ENCODE measurements around the gene NPHP4. TPM values are rescaled to one million over a fixed set of nuclear protein-coding genes. Genes with fewer than 3 reads are reported as not detected.

Gene NPHP4
- polyA plus RNA-seq, 4 donors = 1.4 to 10.0 (median 2.8) TPM

DNA sequence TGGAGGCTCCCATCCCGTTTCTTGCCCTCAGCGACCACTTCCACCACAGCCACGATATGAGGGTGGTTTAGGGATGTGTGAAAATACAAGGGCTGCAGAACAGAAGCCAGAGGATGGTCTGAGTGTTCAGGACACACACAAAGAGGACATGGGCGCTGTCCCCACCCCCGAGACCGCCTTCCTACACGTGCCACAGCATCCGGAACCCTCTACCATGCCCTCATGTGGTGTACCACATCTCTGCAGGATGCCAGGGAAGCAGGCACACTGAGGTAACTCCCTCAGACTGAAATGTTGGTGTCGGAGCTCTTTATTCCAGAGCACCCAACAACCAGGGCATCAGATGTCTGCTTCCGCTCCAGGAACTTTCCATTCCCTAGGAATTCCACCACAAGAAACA, 23.1 kb downstream of the NPHP4 start:
- no peak for FAIRE-seq
- Histone ChIP-seq H3K36me3 (ENCODE audit: control insufficient read depth in 3 of 3, insufficient read depth in 2 of 3, low read depth in 1 of 3, low read length in 3 of 3) (peaks cover 0 to 47% (median 0%) of the 10 kb centered on the region in 3 donors), H3K27me3 (ENCODE audit: control insufficient read depth in 3 of 3, insufficient read depth in 3 of 3, low read length in 3 of 3) (no peaks in the 10 kb centered on the region), H3K9me3 (ENCODE audit: control insufficient read depth in 2 of 2, insufficient read depth in 1 of 2, low read depth in 1 of 2, low read length in 1 of 2) (no peaks in the 10 kb centered on the region), H3K4me3 (ENCODE audit: low read depth in 1 of 3, low read length in 3 of 3) (no peak overlapping the region), H3K27ac (ENCODE audit: low read depth in 1 of 3, low read length in 2 of 3) (no peak overlapping the region), H3K4me1 (ENCODE audit: control insufficient read depth in 3 of 3, insufficient read depth in 2 of 3, low read depth in 1 of 3, low read length in 2 of 3) (peaks cover 0 to 15% (median 2%) of the 10 kb centered on the region in 3 donors)
- 92 to 97% (median 94%) methylated on average over 10 of the region's 10 CpGs for WGBS, 3 donors
- DNase-seq = no peak

DNA sequence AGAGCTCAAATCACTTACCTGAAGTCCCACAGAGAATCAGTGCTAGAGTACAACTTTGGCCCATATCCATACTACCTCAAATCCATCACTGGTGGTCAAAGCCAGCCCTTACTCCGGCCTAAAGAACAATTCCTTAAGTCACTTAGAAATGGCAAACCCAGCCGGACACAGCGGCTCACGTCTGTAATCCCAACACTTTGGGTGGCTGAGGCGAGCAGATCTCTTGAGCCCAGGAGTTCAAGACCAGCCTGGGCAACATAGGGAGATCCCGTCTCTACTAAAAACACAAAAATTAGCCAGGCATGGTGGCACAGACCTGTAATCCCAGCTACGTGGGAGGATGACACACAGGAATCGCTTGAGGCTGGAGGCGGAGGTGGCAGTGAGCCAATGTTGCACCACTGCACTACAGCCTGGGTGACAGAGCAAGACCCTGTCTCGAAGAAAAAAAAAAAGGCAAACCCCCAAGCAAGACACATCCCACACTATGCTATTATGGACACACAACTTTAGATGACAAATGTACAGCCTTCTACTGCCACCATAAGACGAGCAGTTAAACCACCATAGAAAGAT, 24.0 kb downstream of the NPHP4 start:
- 92 to 94% (median 94%) methylated on average over 11 of the region's 11 CpGs for WGBS, 3 donors
- no peaks in the 10 kb centered on the region for H3K27me3 ChIP-seq (ENCODE audit: control insufficient read depth in 3 of 3, insufficient read depth in 3 of 3, low read length in 3 of 3)

GRCh38 chr1:5967351-5968160, 24.7 kb downstream of the NPHP4 start:
- H3K4me3 ChIP-seq (ENCODE audit: low read depth in 1 of 3, low read length in 3 of 3) = no peak overlapping the region
- H3K9me3 ChIP-seq (ENCODE audit: control insufficient read depth in 2 of 2, insufficient read depth in 1 of 2, low read depth in 1 of 2, low read length in 1 of 2) = no peaks in the 10 kb centered on the region
- FAIRE-seq (no peak), DNase-seq (no peak)
- H3K27ac ChIP-seq (ENCODE audit: low read depth in 1 of 3, low read length in 2 of 3) = no peak overlapping the region
- peaks cover 0 to 15% (median 2%) of the 10 kb centered on the region in 3 donors for H3K4me1 ChIP-seq (ENCODE audit: control insufficient read depth in 3 of 3, insufficient read depth in 2 of 3, low read depth in 1 of 3, low read length in 2 of 3)
- H3K27me3 ChIP-seq (ENCODE audit: control insufficient read depth in 3 of 3, insufficient read depth in 3 of 3, low read length in 3 of 3) = no peaks in the 10 kb centered on the region
- WGBS, 3 donors = 90 to 95% (median 94%) methylated on average over 23 of the region's 23 CpGs
- H3K36me3 ChIP-seq (ENCODE audit: control insufficient read depth in 3 of 3, insufficient read depth in 2 of 3, low read depth in 1 of 3, low read length in 3 of 3) = peaks cover 0 to 44% (median 0%) of the 10 kb centered on the region in 3 donors

More for the DNA sequence above, 24.0 kb downstream of the NPHP4 start:
- Histone ChIP-seq H3K9me3 (ENCODE audit: control insufficient read depth in 2 of 2, insufficient read depth in 1 of 2, low read depth in 1 of 2, low read length in 1 of 2) (no peaks in the 10 kb centered on the region), H3K27ac (ENCODE audit: low read depth in 1 of 3, low read length in 2 of 3) (no peak overlapping the region), H3K4me3 (ENCODE audit: low read depth in 1 of 3, low read length in 3 of 3) (no peak overlapping the region), H3K36me3 (ENCODE audit: control insufficient read depth in 3 of 3, insufficient read depth in 2 of 3, low read depth in 1 of 3, low read length in 3 of 3) (peaks cover 0 to 45% (median 0%) of the 10 kb centered on the region in 3 donors), H3K4me1 (ENCODE audit: control insufficient read depth in 3 of 3, insufficient read depth in 2 of 3, low read depth in 1 of 3, low read length in 2 of 3) (peaks cover 0 to 15% (median 2%) of the 10 kb centered on the region in 3 donors)
- no peak for DNase-seq
- no peak for FAIRE-seq

DNA sequence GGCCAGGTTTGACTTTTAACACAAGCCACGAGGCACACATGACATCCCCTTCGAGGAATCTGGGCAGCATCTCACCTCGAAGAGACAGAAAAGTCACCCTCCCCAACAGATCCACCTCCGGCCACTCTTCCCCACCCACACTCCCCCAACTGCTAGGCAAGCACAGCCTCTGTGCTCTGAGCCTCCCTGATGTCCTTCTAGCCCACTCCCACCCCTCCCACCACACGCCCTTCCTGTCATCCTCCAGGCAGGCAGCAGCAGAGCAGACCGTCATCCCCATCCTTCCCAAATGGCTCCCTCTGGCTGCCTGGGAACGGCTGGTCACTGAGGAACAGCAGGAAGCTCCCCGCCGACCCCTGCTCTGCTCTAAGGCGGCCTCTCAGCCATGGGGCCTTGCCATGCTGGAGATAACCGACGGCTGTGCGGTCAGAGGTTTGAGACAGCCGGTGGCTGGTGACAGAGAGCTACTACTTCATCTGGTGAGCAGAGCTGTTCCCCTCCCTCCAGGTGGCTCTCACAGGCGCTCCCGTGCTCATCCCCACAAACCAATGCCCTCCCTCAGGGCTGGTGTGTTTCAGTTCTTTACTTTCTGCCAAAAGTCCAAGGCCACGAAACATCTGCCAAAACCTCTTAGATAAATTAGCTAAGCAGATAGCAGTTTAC, 25.6 kb downstream of the NPHP4 start:
- Histone ChIP-seq H3K27ac (ENCODE audit: low read depth in 1 of 3, low read length in 2 of 3) (no peak overlapping the region), H3K4me3 (ENCODE audit: low read depth in 1 of 3, low read length in 3 of 3) (no peak overlapping the region), H3K36me3 (ENCODE audit: control insufficient read depth in 3 of 3, insufficient read depth in 2 of 3, low read depth in 1 of 3, low read length in 3 of 3) (peaks cover 0 to 46% (median 0%) of the 10 kb centered on the region in 3 donors), H3K9me3 (ENCODE audit: control insufficient read depth in 2 of 2, insufficient read depth in 1 of 2, low read depth in 1 of 2, low read length in 1 of 2) (no peaks in the 10 kb centered on the region), H3K4me1 (ENCODE audit: control insufficient read depth in 3 of 3, insufficient read depth in 2 of 3, low read depth in 1 of 3, low read length in 2 of 3) (peaks cover 0 to 15% (median 2%) of the 10 kb centered on the region in 3 donors), H3K27me3 (ENCODE audit: control insufficient read depth in 3 of 3, insufficient read depth in 3 of 3, low read length in 3 of 3) (no peaks in the 10 kb centered on the region)
- DNase-seq (no peak), FAIRE-seq (no peak)
- 85 to 93% (median 91%) methylated on average over 17 of the region's 17 CpGs for WGBS, 3 donors

DNA sequence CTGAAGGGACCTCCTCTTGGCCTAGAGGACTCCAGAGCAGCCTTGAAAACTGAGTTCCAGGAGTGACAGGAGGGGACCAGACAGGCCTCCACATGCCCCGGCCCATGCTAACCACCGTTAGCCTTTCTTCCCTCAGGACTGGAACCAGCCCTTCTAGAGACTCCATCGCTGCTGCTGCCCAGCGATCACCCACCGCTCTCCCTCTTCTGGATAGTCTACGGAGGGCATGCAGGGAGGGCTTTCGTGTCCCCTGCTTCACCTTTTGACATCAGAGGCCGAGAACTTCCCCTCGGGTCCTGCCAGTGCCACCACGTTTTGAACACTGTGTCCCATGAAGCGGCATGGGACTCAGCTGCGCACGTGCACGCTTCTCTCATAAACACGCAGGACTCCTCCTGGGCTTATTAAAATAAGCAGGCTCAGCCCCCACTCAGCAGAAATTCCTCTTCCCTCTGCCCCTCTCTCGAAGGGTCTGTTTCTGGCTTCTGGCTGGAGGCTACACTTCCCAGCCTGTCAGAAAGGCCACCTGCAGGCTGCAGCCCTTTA, 26.6 kb downstream of the NPHP4 start:
- Histone ChIP-seq H3K27ac (ENCODE audit: low read depth in 1 of 3, low read length in 2 of 3) (no peak overlapping the region), H3K9me3 (ENCODE audit: control insufficient read depth in 2 of 2, insufficient read depth in 1 of 2, low read depth in 1 of 2, low read length in 1 of 2) (no peaks in the 10 kb centered on the region), H3K4me1 (ENCODE audit: control insufficient read depth in 3 of 3, insufficient read depth in 2 of 3, low read depth in 1 of 3, low read length in 2 of 3) (peaks cover 0 to 6% (median 2%) of the 10 kb centered on the region in 3 donors), H3K36me3 (ENCODE audit: control insufficient read depth in 3 of 3, insufficient read depth in 2 of 3, low read depth in 1 of 3, low read length in 3 of 3) (peaks cover 0 to 55% (median 0%) of the 10 kb centered on the region in 3 donors), H3K4me3 (ENCODE audit: low read depth in 1 of 3, low read length in 3 of 3) (no peak overlapping the region), H3K27me3 (ENCODE audit: control insufficient read depth in 3 of 3, insufficient read depth in 3 of 3, low read length in 3 of 3) (no peaks in the 10 kb centered on the region)
- WGBS, 3 donors = 95 to 98% (median 96%) methylated on average over 16 of the region's 16 CpGs
- no peak for FAIRE-seq
- DNase-seq = no peak

DNA sequence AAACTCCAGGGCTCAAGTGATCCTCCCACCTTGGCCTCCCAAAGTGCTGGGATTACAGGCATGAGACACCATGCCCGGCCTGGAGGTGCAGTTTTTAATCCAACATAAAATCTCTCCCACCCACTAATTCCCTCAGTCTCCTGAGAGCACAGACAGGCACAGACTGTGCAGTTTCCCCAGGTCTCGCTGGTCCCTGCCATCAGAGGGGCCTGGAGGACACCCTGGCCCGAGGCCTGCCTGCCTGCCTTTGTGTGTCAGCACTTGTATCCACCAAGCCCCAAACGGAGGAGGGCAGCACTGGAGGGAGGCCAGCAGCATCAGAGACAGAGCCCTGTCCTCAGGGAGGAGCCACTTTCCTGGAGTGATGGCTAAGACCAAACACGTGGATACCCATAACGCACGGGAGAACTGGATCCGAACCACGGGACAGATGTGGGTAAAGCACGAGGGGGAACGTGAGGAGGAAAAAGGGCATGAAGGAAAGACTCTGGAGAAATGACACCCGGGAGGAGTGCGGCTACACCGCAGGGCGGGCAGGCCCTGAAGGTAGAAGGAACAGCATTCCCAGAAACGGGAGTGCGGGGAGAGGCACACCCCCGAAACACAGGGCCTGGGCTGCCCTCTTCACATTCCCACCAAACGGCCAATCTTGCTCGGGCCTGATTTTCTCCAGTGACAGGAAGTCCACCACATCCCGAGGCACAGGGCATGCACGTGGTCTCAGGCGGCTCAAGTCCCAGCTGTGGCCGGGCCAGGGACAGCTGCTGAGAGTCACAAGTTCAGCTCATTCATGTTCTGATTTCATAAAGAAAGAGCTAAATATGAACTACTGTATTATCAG, 29.7 kb downstream of the NPHP4 start:
- no peak overlapping the region for H3K27ac ChIP-seq (ENCODE audit: low read depth in 1 of 3, low read length in 2 of 3)
- H3K36me3 ChIP-seq (ENCODE audit: control insufficient read depth in 3 of 3, insufficient read depth in 2 of 3, low read depth in 1 of 3, low read length in 3 of 3) = peaks cover 0 to 58% (median 0%) of the 10 kb centered on the region in 3 donors
- FAIRE-seq (no peak), DNase-seq (no peak)
- no peaks in the 10 kb centered on the region for H3K9me3 ChIP-seq (ENCODE audit: control insufficient read depth in 2 of 2, insufficient read depth in 1 of 2, low read depth in 1 of 2, low read length in 1 of 2)
- 89 to 96% (median 95%) methylated on average over 23 to 24 of the region's 24 CpGs for WGBS, 3 donors
- H3K27me3 ChIP-seq (ENCODE audit: control insufficient read depth in 3 of 3, insufficient read depth in 3 of 3, low read length in 3 of 3) = no peaks in the 10 kb centered on the region
- H3K4me1 ChIP-seq (ENCODE audit: control insufficient read depth in 3 of 3, insufficient read depth in 2 of 3, low read depth in 1 of 3, low read length in 2 of 3) = no peaks in the 10 kb centered on the region
- H3K4me3 ChIP-seq (ENCODE audit: low read depth in 1 of 3, low read length in 3 of 3) = no peak overlapping the region

DNA sequence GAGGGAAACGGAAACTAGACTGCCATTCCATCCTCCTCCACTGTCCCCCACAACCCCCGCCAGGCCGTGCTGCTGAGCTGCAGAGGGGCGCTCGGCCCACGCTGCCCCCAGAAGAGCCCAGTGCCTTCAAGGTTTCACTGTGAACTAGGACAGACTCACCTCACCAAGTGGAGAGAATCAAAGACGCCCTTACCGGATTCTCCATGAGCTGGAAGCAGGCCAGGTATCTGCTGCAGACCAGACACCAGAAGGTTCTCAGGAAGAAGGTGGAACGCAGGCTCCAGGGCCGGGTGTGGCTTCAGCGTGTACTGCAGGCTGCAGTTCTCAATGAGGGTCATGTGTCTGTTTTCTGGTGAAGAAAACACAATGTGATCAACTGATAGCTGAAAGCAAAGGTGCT, 30.6 kb downstream of the NPHP4 start:
- Histone ChIP-seq H3K4me1 (ENCODE audit: control insufficient read depth in 3 of 3, insufficient read depth in 2 of 3, low read depth in 1 of 3, low read length in 2 of 3) (no peaks in the 10 kb centered on the region), H3K27ac (ENCODE audit: low read depth in 1 of 3, low read length in 2 of 3) (no peak overlapping the region), H3K36me3 (ENCODE audit: control insufficient read depth in 3 of 3, insufficient read depth in 2 of 3, low read depth in 1 of 3, low read length in 3 of 3) (peaks cover 0 to 53% (median 0%) of the 10 kb centered on the region in 3 donors), H3K9me3 (ENCODE audit: control insufficient read depth in 2 of 2, insufficient read depth in 1 of 2, low read depth in 1 of 2, low read length in 1 of 2) (no peaks in the 10 kb centered on the region), H3K27me3 (ENCODE audit: control insufficient read depth in 3 of 3, insufficient read depth in 3 of 3, low read length in 3 of 3) (no peaks in the 10 kb centered on the region), H3K4me3 (ENCODE audit: low read depth in 1 of 3, low read length in 3 of 3) (no peak overlapping the region)
- no peak for DNase-seq
- WGBS, 3 donors = 89 to 92% (median 90%) methylated on average over 11 of the region's 11 CpGs
- FAIRE-seq = no peak

Measured in small intestine (tissue), 7 donors.